GM19438 (cell line): ENCODE measurements around the gene RNASE7.

ENCODE experiments used
- ATAC-seq: cut with Tn5 transposase; IDR thresholded peaks from one replicate; pipeline ENCODE4 v1.9.1; 2021; ENCODE audit warnings: low read depth; ENCODE audit not compliant: unreplicated experiment

The RNASE7 gene

DNA sequence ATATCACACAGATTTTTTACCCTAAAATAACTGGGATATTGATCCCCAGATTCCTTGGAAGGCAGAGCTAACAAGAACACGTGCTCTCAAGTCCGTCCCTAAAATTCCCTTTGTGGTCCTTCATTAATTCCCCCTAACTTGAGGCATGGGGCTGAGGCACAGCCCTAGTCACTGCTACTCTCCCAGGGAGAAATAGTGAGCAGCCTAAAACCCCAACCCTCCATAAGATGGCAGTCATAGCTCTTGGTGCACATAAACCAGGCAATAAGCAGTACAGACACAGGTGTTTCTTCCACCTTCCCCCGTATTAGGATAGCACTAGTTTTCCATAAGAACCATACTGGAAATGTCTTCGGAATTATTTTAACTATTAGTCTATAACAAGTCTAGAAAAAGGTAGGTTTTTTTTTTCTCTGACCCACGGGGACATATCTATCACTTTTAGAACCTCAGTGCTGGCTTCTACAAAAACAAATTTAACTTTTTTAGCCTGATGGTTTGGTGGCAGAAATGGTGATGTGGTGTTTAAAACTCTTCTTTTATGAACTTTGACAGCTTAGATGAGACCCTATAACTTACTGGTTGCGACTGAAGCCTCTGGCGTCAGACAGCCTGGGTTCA, 24.8 kb downstream of the RNASE7 start:
- no peak for ATAC-seq

DNA sequence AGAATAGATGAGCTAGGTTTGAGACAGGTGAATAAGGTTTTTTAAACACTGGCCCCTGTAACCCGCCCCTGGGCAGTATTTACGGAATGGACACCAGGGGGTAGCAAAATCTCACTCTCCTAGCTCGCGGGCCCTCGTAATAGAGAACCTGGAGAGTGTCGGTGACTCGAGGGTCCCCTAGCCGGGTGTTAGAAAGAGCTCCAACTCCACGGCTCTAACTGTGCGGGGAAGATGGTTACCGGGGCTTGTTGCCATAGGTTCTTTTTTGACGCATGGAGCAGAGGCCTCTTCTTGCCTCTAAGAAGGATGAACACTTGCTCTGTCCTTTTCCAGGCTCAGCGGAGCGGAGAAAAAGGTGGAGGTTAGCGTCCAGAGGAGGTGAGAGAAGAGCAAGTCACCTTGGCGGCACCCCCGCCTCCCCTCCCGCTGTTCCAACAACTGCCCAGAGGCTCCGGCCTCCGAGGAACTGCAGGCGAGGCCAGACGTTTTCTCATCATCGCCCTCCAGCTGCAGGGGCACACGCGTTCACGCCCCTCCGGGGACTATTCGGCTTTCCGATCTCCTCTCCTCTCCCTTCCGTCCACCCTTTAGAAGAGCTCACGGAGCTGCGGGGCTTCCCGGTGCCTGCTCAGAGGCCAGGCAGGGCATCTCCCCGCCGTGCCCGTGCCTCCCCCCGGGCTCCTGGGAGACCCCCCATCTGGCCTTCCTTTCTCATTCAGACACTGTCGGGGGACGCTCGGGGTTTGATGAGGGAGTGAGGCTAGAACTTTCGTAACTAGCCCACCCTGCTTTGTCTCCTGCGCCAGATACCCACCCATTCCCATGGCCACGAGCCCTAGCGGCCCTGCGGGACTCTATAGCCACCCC, 26.6 kb downstream of the RNASE7 start:
- no peak for ATAC-seq

DNA sequence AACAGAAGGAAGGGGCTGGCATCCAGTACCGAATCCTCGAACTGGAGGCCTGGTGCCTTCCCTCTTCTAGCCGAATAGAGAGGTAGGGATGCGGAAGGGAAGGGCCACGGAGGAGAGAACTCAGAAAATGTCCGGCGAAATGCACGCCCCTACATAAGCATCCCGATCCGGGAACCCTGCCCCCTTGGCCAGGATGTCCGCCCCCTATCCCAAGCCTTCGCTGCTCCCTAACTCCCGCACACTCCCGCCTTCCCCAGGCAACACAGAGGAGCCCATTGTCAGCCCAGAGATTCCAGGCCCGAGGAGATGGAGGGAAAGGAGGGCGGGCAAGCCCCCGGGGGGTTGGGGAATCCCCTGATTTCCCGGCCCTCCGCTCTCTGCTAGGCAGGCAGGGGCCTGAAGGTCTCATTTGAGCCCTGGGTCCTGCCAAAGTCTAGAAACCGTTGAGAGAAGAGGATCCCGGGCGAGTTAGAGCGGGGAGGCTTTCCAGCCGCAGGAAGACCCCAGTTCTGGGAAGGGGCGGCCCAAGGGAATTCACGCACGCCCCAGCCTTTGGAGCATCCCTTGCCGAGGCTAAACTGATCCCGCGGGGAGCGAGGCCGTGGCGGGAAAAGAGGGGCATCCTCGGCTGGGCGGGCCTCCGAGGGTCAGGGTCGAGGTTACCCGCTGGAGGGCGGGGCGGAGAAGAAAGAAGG, 27.4 kb downstream of the RNASE7 start:
- ATAC-seq = no peak

DNA sequence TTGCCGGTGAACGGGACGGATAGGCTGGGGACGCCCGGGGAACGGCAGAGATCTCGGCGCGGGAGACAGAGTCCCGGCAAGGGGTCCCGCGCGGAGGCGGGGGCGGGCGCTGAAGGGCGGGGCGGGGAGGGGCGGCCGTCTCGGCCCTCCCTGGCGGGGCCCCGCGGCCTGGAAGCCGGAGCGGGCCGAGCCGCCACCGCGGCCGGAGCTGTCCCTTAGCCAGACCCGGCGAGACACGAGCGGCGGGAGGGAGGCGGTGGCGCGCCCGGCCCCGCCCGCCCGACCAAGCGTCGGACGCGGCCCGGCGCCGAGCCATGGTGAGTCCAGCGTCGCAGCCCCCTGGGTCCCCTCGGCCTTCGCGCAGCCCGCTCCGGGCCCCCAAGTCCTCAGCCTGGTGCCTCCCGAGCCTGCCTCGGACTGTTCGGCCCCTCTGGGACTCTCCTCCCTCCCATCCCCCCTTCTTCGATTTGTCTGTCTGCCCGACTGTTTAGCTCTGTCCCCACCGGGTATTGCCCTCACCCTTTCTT, 28.0 kb downstream of the RNASE7 start, which contains the start of gene ARHGEF40:
TSS of gene ARHGEF40 (plus strand) at position 222 of the 527 bp plus-strand sequence. CDS start at position 315, 93 bp downstream.
- peak; percentile 19 for ATAC-seq

DNA sequence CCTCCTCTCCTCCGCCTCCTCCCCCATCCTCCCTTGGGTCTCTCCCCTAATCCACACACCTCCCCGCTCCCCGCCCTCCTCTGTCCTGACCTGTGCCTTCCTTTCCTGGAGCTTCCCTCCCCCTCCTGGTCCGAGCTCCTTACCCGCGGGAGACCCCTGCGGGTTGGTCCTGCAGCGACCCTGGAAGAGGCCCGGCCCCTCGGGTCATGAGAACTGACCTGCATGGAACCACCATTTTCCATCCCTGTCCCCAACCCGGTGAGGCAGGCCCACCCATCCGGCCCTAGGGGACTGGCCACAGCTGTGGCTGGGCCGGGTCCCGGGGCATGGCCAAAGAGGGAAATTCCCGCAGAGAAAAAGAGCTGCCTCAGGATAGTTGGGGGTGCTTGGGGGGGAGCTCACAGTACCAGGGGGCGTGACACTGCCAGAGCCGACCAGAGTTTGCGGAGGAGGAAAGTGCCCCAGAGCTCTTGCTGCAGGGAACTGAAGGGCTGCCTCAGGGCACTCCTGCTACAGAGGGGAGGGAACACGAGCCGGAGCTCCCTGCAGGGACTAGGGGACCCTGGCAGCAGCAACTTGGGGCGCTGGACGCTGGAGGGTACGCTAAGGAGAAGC, 28.6 kb downstream of the RNASE7 start:
- peak; percentile 5 for ATAC-seq

DNA sequence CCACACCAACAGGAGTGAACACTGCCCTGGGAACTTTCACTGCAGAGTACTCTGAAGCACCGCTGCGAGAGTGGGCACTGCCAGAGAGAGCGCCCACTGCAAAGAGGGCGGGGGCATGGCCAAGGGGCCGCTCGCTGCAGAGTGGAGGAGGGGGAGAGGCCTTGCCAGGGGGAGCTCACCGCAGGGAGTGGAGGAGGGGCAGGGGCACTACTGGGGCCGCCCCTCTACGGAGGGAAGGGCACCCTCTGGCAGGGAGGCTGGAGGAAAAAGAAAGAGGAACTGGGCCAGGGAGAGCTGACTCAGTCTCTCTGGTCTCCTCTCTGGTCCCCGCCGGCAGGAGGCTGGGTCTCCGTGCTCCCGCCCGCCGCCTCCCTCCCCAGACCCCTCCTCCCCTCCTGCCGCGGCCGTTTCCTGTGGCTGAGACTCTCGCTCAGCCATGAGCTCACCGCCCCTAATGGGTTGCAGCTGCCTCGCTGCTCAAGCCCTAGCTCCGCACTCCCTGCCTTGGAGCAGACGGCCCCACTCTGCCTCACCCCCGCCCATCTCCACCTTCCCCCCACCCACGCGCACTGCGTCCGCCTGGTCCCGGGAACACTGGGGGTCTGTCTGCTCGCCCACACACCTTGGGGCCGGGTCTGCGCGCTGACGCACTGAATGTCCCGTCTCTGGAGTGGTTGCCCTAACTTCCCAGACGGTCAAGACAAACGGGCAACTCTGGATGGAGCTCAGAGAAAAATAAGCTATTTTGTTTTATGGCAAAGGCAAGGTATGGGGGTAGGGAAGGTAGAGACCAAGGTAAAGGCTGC, 29.3 kb downstream of the RNASE7 start:
- ATAC-seq = peak; percentile 66

DNA sequence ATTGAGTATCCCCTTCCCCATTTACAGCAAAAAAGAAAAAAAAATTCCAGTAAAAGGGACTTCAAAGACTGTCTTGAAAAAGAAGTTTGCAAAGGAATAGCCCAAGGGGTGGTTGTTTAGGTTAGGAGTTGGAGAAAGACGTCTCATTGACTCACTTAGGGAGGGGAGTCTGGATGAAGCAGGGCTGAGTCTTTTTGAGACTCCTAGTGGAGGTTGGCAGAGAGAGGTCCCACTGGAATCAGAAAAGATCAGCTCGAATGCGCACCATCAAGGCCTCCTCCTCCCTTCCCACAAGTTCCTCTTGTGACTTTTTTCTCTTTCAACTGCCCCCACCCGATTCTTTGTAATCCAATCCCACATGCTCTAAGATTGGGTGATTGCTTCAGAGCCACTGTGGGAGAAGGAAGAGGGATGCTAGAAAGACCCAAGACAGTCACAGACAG, 29.9 kb downstream of the RNASE7 start:
- no peak for ATAC-seq

DNA sequence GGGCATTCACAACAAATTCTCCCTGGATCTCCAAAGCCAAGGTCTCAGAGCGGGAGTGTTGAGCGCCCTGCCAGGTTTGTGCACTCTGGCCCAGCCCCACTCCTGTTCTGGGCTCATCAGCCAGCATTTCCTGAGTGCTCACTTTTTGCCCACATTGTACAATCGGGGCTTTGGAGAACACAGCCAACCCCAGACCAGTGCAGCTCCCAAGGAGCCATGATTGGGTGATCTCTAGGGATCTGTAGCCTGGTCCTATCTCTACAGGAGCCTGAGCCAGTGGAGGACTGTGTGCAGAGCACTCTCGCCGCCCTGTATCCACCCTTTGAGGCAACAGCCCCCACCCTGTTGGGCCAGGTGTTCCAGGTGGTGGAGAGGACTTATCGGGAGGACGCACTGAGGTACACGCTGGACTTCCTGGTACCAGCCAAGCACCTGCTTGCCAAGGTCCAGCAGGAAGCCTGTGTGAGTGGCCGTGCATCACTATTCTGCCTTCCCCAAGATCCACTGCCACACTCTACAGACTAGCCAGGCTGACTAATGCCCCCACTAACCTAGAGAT, 30.7 kb downstream of the RNASE7 start:
- ATAC-seq = no peak

DNA sequence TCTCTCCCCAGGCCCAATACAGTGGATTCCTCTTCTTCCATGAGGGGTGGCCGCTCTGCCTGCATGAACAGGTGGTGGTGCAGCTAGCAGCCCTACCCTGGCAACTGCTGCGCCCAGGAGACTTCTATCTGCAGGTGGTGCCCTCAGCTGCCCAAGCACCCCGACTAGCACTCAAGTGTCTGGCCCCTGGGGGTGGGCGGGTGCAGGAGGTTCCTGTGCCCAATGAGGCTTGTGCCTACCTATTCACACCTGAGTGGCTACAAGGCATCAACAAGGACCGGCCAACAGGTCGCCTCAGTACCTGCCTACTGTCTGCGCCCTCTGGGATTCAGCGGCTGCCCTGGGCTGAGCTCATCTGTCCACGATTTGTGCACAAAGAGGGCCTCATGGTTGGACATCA, 31.8 kb downstream of the RNASE7 start:
- no peak for ATAC-seq

DNA sequence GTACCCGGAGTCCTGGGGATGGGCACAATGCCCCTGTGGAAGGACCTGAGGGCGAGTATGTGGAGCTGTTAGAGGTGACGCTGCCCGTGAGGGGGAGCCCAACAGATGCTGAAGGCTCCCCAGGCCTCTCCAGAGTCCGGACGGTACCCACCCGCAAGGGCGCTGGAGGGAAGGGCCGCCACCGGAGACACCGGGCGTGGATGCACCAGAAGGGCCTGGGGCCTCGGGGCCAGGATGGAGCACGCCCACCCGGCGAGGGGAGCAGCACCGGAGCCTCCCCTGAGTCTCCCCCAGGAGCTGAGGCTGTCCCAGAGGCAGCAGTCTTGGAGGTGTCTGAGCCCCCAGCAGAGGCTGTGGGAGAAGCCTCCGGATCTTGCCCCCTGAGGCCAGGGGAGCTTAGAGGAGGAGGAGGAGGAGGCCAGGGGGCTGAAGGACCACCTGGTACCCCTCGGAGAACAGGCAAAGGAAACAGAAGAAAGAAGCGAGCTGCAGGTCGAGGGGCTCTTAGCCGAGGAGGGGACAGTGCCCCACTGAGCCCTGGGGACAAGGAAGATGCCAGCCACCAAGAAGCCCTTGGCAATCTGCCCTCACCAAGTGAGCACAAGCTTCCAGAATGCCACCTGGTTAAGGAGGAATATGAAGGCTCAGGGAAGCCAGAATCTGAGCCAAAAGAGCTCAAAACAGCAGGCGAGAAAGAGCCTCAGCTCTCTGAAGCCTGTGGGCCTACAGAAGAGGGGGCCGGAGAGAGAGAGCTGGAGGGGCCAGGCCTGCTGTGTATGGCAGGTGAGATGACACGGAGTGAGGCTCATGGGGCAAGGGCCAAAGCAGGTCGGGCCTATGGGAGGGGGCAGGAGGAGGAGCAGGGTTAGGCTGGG, 32.5 kb downstream of the RNASE7 start:
- ATAC-seq = no peak

DNA sequence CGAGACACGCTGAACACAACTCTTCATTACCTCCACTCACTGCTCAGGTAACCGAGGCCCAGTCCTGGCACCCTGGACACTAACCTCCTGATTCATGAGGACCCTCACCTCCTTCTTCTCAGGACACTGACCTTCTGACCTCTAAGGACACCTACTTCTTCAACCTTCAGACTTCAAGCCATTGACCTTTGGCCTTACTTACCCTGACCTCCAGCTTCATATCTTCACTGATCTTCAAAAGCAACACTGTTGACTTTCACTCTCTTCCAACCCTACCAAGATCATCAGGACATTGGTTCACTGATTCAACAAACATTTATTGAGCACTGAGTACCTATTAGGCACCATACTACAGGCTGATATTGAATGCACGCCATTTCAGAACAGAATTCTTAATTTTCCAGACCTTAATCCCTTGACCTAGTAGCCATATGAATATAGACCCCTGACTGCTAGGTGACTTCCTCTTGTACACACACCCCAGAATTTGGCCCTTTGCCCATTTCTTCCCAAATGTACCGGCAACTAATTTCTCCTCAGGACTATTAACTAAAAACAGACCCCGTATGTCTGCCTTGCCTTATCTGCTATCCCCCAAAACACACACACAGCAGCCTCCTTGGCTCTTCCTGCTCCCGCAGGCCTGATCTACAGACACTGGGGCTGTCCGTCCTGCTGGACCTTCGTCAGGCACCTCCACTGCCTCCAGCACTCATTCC, 33.7 kb downstream of the RNASE7 start:
- no peak for ATAC-seq

DNA sequence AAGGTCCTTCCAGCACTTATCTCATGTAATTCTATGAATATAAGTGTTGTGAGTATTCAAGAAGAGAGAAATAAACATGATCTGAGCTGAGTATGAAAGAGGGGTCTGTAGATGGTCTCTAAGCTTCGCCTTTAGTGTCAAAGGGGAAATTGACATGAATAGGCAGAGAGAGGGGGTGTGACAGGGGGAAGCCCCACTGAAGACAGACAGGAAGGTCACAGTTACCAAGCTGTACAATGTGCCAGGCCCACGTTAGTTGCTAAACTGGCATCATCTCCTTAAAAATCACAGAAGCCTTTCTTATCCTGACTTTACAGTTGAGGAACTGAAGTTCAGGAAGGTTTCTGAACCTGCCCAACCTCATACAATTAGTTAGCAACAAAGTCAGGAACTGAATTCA, 35.5 kb downstream of the RNASE7 start:
- no peak for ATAC-seq

DNA sequence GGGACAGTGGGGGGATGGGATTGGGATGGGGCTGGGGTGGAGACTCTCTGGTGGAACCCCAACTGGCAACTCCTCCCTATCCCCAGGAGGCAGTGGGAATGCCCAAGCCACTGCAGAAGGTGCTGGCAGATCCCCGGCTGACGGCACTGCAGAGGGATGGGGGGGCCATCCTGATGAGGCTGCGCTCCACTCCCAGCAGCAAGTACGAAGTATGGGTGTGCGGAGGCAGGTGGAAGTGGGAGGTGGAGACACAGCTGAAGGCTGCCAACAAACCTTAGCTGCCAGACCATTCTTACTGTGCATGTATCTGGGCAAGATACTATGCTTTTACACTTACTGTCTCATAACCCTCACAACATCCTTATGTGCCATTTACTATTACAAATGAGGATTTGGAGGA, 36.1 kb downstream of the RNASE7 start:
- ATAC-seq = no peak

DNA sequence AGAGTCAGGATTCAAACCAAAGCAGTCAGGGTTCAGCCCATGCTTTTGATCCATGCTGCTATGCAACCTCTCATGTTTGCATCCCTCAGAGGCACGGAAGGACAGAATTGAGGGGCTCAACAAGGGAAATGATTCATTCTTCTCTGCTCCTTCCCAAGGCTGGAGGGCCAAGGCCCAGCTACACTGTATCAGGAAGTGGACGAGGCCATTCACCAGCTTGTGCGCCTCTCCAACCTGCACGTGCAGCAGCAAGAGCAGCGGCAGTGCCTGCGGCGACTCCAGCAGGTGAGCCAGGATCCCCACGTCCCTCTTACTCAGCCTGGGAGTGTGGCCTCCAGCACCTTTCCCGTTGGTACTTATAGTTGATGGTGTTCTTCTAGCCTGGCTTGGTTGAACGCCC, 36.6 kb downstream of the RNASE7 start:
- ATAC-seq = no peak

DNA sequence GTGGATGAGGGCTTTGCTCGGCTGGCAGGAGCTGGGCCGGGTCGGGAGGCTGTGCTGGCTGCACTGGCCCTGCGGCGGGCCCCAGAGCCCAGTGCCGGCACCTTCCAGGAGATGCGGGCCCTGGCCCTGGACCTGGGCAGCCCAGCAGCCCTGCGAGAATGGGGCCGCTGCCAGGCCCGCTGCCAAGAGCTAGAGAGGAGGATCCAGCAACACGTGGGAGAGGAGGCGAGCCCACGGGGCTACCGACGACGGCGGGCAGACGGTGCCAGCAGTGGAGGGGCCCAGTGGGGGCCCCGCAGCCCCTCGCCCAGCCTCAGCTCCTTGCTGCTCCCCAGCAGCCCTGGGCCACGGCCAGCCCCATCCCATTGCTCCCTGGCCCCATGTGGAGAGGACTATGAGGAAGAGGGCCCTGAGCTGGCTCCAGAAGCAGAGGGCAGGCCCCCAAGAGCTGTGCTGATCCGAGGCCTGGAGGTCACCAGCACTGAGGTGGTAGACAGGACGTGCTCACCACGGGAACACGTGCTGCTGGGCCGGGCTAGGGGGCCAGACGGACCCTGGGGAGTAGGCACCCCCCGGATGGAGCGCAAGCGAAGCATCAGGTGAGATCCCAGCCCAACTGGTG, 39.5 kb downstream of the RNASE7 start:
- no peak for ATAC-seq

DNA sequence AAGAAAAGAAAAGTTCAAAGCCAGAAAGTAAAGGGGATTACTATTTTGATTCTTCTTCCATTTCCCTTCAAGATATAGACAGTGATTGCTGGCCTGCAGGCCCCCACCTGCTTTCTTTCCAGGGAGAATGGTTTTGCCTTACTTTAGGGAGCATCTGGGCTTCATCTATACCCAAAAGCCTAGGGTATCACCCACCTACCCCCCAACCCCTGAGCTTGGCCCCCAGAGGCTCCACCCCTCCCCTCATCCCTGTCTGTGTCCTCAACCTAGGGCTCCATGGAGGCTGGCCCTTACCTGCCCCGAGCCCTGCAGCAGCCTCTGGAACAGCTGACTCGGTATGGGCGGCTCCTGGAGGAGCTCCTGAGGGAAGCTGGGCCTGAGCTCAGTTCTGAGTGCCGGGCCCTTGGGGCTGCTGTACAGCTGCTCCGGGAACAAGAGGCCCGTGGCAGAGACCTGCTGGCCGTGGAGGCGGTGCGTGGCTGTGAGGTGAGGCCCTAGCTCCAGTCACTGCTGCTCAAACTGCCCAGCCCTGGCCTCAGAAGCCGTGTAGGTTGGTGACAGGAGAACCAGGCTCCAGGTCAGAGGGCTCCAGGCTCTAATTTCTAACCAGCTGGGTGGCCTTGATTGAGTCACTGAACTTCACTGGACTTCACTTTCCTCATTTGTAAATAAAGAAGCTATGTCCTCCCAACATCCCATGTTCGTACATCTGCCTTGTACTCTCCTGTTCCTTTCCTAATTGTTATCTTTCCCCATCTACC, 41.6 kb downstream of the RNASE7 start:
- no peak for ATAC-seq

DNA sequence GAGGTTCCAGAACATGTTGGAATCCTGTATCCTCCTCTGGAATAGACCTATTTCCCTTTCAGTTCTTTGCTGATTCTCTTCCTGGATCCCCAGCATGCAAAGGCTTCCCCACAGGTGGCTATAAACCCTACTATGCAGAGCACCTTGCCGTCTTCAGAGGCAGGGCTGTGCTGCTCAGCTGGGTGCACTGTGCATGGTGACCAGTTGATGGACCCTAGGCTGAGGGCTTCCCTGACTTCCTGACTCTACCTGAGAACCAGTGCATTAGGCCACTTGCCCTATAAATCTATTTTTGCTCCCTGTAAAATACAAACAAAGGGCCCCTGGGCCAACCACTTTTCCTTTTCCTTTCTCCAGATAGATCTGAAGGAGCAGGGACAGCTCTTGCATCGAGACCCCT, 42.2 kb downstream of the RNASE7 start:
- ATAC-seq = no peak
